ENCODE measurements around the gene BFSP2.

- TF ChIP-seq CTCF (IDR thresholded peaks at IDR 0.05) (no peak), POLR2A (IDR thresholded peaks at IDR 0.05) (no peak)
Observed at GRCh38 chr3:133486658-133487057, 86.8 kb downstream of the BFSP2 start.
